Measurements from ENCODE around the gene PTPRD. TPM values are rescaled to one million over a fixed set of nuclear protein-coding genes. Genes with fewer than 3 reads are reported as not detected.
"Not testable (repeated sequence)": the region's sequence is repeated elsewhere in the genome, so short reads cannot be mapped to it uniquely, and the experiment has no call there.

The PTPRD gene
- total RNA-seq, 2 experiments from 2014 or later: 0.03 TPM; not detected in 1

DNA sequence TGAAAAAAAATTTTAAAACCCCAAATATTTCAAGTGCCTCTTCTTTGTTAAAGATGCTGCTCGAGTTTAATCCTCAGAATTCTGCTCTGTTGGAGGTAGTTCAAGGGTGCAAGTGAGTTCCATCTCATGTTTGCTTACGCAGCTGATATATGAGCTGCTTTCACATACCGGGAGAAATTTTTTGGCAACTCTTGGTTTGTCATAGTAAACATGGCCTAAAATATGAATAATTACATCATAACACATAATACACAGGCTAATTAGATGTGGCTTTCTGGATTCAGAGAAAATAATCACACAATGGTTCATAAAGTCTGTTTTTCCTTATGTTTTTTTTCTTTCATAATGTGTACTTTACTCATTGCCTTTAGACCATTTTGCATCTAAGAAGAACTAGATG is 1134.1 kb downstream of the PTPRD start:
- H3K27ac ChIP-seq (ENCODE audit: low read depth, low read length, poor library complexity, severe bottlenecking): no peak overlapping the region
- H3K36me3 ChIP-seq (ENCODE audit: insufficient read depth, low read length): no peaks in the 10 kb centered on the region
- no peaks in the 10 kb centered on the region for H3K79me2 ChIP-seq (ENCODE audit: insufficient read depth, low read depth, low read length)
- CTCF ChIA-PET (ENCODE audit: unreplicated experiment): no interaction called here
- no peaks in the 10 kb centered on the region for H3K9me3 ChIP-seq (ENCODE audit: low read length)
- no peak for TF ChIP-seq EZH2phosphoT487 (IDR thresholded peaks at IDR 0.05; ENCODE audit: borderline replicate concordance, low read depth, low read length)
- TF ChIP-seq, protein P1, sequence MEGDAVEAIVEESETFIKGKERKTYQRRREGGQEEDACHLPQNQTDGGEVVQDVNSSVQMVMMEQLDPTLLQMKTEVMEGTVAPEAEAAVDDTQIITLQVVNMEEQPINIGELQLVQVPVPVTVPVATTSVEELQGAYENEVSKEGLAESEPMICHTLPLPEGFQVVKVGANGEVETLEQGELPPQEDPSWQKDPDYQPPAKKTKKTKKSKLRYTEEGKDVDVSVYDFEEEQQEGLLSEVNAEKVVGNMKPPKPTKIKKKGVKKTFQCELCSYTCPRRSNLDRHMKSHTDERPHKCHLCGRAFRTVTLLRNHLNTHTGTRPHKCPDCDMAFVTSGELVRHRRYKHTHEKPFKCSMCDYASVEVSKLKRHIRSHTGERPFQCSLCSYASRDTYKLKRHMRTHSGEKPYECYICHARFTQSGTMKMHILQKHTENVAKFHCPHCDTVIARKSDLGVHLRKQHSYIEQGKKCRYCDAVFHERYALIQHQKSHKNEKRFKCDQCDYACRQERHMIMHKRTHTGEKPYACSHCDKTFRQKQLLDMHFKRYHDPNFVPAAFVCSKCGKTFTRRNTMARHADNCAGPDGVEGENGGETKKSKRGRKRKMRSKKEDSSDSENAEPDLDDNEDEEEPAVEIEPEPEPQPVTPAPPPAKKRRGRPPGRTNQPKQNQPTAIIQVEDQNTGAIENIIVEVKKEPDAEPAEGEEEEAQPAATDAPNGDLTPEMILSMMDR (conservative IDR thresholded peaks at IDR 0.05; ENCODE audit: low read length): no peak
- H4K20me1 ChIP-seq (ENCODE audit: insufficient read depth, low read length): no peaks in the 10 kb centered on the region
- intact Hi-C loops (cut with micrococcal nuclease; ENCODE audit: unreplicated experiment): no loop called here
- no peak overlapping the region for H3K4me2 ChIP-seq (ENCODE audit: low read length)
- no TSS peak for BruUV-seq (replicated peaks)
- no peak overlapping the region for H2AFZ ChIP-seq (ENCODE audit: low read length)
- no peak overlapping the region for H3K4me3 ChIP-seq (ENCODE audit: low read depth, low read length, poor library complexity, severe bottlenecking)
- POLR2A ChIA-PET: no interaction called here
- no peaks in the 10 kb centered on the region for H3K9me2 ChIP-seq (ENCODE audit: insufficient read depth, low read length)
- H3K4me1 ChIP-seq (ENCODE audit: insufficient read depth, low read length, poor library complexity, severe bottlenecking): no peaks in the 10 kb centered on the region
- DNase-seq (ENCODE audit: low spot score): no peak

GRCh38 chr9:9469271-9469670 is 1143.5 kb downstream of the PTPRD start:
- CTCF ChIA-PET (ENCODE audit: unreplicated experiment): no interaction called here
- Histone ChIP-seq H3K4me3 (ENCODE audit: low read depth, low read length, poor library complexity, severe bottlenecking) (no peak overlapping the region), H3K4me1 (ENCODE audit: insufficient read depth, low read length, poor library complexity, severe bottlenecking) (no peaks in the 10 kb centered on the region), H3K9me3 (ENCODE audit: low read length) (no peaks in the 10 kb centered on the region), H3K4me2 (ENCODE audit: low read length) (no peak overlapping the region), H3K79me2 (ENCODE audit: insufficient read depth, low read depth, low read length) (no peaks in the 10 kb centered on the region), H3K27ac (ENCODE audit: low read depth, low read length, poor library complexity, severe bottlenecking) (no peak overlapping the region), H3K9me2 (ENCODE audit: insufficient read depth, low read length) (no peaks in the 10 kb centered on the region), H3K36me3 (ENCODE audit: insufficient read depth, low read length) (no peaks in the 10 kb centered on the region), H2AFZ (ENCODE audit: low read length) (no peak overlapping the region), H4K20me1 (ENCODE audit: insufficient read depth, low read length) (no peaks in the 10 kb centered on the region)
- POLR2A ChIA-PET: interaction anchor here (0.5 to 1.0 kb wide), 3 partner anchors 38 to 239 kb away, joined by 3 to 4 read pairs (median 3); no protein-coding TSS in a partner anchor
- BruUV-seq (replicated peaks): no TSS peak
- TF ChIP-seq, protein P1 (conservative IDR thresholded peaks at IDR 0.05; ENCODE audit: low read length): no peak
- no peak for TF ChIP-seq EZH2phosphoT487 (IDR thresholded peaks at IDR 0.05; ENCODE audit: borderline replicate concordance, low read depth, low read length)
- intact Hi-C loops (cut with micrococcal nuclease; ENCODE audit: unreplicated experiment): no loop called here
- DNase-seq (ENCODE audit: low spot score): no peak

DNA sequence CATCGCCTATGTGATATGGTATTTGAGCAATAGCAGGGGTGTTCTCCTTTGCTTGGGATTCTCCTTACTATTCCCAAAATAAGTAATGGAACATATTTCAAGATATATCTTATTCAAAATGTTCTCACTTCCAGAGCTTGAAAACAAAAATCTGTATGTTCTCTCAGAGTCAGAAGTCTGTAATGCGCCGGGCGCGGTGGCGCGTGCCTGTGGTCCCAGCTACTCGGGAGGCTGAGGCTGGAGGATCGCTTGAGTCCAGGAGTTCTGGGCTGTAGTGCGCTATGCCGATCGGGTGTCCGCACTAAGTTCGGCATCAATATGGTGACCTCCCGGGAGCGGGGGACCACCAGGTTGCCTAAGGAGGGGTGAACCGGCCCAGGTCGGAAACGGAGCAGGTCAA is 1170.9 kb downstream of the PTPRD start:
- H3K79me2 ChIP-seq (ENCODE audit: insufficient read depth, low read depth, low read length); H3K27ac ChIP-seq (ENCODE audit: low read depth, low read length, poor library complexity, severe bottlenecking); H3K4me2 ChIP-seq (ENCODE audit: low read length); H3K9me2 ChIP-seq (ENCODE audit: insufficient read depth, low read length); H3K4me1 ChIP-seq (ENCODE audit: insufficient read depth, low read length, poor library complexity, severe bottlenecking); H2AFZ ChIP-seq (ENCODE audit: low read length); H3K9me3 ChIP-seq (ENCODE audit: low read length); DNase-seq (ENCODE audit: low spot score); H4K20me1 ChIP-seq (ENCODE audit: insufficient read depth, low read length); intact Hi-C loops (cut with micrococcal nuclease; ENCODE audit: unreplicated experiment); BruUV-seq (replicated peaks); CTCF ChIA-PET (ENCODE audit: unreplicated experiment); H3K4me3 ChIP-seq (ENCODE audit: low read depth, low read length, poor library complexity, severe bottlenecking); H3K36me3 ChIP-seq (ENCODE audit: insufficient read depth, low read length): not testable (repeated sequence)
- POLR2A ChIA-PET: interaction anchor here (0.6 kb wide), 1 partner anchor 532 kb away, joined by 5 read pairs; no protein-coding TSS in a partner anchor

Measured in OCI-LY7 (cell line).